ENCODE measurements around the gene RALGDS. TPM values are rescaled to one million over a fixed set of nuclear protein-coding genes. Genes with fewer than 3 reads are reported as not detected.
"Not testable (repeated sequence)": the region's sequence is repeated elsewhere in the genome, so short reads cannot be mapped to it uniquely, and the experiment has no call there.

RALGDS gene
- total RNA-seq, 1 donor from 2014 or later: 33.7 TPM

DNA sequence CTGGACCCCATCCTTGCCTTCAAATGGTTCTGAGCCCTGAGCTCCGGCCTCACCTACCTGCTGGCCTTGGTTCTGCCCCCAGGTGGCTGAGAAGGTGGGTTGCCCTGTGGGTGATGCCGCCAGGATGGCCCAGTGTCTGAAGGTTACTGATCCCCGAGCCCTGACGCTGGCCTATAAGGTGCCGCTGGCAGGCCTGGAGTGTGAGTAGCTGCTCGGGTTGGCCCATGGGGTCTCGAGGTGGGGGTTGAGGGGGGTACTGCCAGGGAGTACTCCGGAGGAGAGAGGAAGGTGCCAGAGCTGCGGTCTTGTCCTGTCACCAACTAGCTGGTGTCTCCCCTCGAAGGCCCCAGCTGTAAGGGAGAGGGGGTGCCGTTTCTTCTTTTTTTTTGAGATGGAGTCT, 54.0 kb downstream of the RALGDS start:
- intact Hi-C loops (cut with DNase I): no loop called here
- DNase-seq (ENCODE audit: missing footprints): no peak
- no peak for ATAC-seq

DNA sequence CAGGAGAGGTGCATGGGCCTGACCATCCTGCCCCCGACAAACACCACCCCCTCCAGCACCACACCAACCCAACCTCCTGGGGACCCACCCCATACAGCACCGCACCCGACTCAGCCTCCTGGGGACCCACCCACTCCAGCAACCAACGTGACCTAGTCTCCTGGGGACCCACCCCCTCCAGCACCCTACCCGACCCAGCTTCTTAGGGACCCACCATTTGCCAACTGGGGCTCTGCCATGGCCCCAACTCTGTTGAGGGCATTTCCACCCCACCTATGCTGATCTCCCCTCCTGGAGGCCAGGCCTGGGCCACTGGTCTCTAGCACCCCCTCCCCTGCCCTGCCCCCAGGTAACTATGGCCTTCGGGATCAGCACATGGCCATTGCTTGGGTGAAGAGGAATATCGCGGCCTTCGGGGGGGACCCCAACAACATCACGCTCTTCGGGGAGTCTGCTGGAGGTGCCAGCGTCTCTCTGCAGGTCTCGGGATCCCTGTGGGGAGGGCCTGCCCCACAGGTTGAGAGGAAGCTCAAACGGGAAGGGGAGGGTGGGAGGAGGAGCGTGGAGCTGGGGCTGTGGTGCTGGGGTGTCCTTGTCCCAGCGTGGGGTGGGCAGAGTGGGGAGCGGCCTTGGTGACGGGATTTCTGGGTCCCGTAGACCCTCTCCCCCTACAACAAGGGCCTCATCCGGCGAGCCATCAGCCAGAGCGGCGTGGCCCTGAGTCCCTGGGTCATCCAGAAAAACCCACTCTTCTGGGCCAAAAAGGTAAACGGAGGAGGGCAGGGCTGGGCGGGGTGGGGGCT, 54.7 kb downstream of the RALGDS start:
- no peak for DNase-seq (ENCODE audit: missing footprints)
- ATAC-seq: no peak
- intact Hi-C loops (cut with DNase I): no loop called here

DNA sequence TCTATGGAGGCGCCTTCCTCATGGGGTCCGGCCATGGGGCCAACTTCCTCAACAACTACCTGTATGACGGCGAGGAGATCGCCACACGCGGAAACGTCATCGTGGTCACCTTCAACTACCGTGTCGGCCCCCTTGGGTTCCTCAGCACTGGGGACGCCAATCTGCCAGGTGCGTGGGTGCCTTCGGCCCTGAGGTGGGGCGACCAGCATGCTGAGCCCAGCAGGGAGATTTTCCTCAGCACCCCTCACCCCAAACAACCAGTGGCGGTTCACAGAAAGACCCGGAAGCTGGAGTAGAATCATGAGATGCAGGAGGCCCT, 56.0 kb downstream of the RALGDS start:
- DNase-seq (ENCODE audit: missing footprints) (no peak), ATAC-seq (no peak)
- intact Hi-C loops (cut with DNase I): no loop called here

DNA sequence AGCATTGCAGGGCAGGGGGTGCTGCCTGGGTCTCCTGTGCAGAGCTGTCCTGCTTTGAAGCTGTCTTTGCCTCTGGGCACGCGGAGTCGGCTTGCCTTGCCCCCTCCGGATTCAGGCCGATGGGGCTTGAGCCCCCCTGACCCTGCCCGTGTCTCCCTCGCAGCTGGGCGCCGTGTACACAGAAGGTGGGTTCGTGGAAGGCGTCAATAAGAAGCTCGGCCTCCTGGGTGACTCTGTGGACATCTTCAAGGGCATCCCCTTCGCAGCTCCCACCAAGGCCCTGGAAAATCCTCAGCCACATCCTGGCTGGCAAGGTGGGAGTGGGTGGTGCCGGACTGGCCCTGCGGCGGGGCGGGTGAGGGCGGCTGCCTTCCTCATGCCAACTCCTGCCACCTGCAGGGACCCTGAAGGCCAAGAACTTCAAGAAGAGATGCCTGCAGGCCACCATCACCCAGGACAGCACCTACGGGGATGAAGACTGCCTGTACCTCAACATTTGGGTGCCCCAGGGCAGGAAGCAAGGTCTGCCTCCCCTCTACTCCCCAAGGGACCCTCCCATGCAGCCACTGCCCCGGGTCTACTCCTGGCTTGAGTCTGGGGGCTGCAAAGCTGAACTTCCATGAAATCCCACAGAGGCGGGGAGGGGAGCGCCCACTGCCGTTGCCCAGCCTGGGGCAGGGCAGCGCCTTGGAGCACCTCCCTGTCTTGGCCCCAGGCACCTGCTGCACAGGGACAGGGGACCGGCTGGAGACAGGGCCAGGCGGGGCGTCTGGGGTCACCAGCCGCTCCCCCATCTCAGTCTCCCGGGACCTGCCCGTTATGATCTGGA, 56.6 kb downstream of the RALGDS start:
- ATAC-seq: no peak
- intact Hi-C loops (cut with DNase I): no loop called here
- no peak for DNase-seq (ENCODE audit: missing footprints)

DNA sequence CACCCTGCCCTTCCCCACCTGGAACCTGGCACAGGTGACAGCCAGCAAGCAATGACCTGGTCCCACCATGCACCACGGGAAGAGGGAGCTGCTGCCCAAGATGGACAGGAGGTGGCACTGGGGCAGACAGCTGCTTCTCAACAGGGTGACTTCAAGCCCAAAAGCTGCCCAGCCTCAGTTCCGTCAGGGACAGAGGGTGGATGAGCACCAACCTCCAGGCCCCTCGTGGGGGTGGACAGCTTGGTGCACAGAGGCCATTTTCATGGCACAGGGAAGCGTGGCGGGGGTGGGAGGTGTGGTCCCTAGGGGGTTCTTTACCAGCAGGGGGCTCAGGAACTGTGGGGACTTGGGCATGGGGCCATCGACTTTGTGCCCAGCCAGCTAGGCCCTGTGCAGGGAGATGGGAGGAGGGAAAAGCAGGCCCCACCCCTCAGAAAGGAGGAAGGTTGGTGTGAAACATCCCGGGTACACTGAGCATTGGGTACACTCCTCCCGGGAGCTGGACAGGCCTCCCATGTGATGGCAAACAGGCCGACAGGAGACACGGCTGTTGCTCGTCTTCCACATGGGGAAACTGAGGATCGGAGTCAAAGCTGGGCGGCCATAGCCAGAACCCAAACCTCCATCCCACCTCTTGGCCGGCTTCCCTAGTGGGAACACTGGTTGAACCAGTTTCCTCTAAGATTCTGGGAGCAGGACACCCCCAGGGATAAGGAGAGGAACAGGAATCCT, 57.4 kb downstream of the RALGDS start:
- no peak for DNase-seq (ENCODE audit: missing footprints)
- no peak for ATAC-seq
- intact Hi-C loops (cut with DNase I): no loop called here

DNA sequence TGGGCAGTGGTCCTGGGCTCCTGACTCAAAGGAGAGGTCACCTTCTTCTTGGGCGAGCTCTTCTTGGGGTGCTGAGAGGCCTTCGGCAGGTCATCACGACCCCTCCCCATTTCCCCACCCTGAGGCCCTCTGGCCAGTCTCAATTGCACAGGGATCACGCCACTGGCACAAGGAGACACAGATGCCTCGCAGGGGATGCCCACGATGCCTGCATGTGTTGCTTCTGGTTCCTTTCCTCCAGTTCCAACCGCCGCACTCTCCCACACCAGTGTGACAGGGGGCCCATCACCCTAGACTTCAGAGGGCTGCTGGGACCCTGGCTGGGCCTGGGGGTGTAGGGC, 57.9 kb downstream of the RALGDS start:
- intact Hi-C loops (cut with DNase I): no loop called here
- DNase-seq (ENCODE audit: missing footprints) (no peak), ATAC-seq (no peak)

DNA sequence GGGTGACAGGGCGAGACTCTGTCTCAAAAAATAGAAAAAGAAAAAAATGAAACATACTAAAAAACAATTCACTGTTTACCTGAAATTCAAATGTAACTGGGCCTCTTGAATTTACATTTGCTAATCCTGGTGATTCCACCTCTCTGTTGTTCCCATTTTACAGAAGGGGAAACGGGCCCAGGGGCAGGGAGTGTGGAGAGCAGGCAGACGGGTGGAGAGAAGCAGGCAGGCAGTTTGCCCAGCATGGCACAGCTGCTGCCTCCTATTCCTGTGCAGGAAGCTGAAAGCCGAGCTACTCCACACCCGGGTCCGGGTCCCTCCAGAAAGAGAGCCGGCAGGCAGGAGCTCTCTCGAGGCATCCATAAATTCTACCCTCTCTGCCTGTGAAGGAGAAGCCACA, 58.5 kb downstream of the RALGDS start:
- DNase-seq (ENCODE audit: missing footprints); ATAC-seq; intact Hi-C loops (cut with DNase I): not testable (repeated sequence)

DNA sequence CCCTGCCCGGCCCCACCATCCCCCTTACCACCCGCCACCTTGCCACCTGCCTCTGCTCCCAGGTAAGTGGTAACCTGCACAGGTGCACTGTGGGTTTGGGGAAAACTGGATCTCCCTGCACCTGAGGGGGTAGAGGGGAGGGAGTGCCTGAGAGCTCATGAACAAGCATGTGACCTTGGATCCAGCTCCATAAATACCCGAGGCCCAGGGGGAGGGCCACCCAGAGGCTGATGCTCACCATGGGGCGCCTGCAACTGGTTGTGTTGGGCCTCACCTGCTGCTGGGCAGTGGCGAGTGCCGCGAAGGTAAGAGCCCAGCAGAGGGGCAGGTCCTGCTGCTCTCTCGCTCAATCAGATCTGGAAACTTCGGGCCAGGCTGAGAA, 59.3 kb downstream of the RALGDS start, which contains the start of gene CEL:
TSS of gene CEL (plus strand) at position 218 of the 382 bp plus-strand sequence. CDS start at position 240, 22 bp downstream.
- ATAC-seq; DNase-seq (ENCODE audit: missing footprints); intact Hi-C loops (cut with DNase I): not testable (repeated sequence)

DNA sequence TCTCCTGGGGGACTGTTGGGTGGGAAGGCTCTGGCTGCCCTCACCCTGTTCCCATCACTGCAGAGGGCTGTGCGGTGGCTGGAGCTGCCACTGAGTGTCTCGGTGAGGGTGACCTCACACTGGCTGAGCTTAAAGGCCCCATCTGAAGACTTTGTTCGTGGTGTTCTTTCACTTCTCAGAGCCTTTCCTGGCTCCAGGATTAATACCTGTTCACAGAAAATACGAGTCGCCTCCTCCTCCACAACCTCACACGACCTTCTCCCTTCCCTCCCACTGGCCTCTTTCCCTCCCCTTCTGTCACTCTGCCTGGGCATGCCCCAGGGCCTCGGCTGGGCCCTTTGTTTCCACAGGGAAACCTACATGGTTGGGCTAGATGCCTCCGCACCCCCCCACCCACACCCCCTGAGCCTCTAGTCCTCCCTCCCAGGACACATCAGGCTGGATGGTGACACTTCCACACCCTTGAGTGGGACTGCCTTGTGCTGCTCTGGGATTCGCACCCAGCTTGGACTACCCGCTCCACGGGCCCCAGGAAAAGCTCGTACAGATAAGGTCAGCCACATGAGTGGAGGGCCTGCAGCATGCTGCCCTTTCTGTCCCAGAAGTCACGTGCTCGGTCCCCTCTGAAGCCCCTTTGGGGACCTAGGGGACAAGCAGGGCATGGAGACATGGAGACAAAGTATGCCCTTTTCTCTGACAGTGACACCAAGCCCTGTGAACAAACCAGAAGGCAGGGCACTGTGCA, 59.8 kb downstream of the RALGDS start:
- intact Hi-C loops (cut with DNase I); DNase-seq (ENCODE audit: missing footprints): not testable (repeated sequence)
- ATAC-seq: peak; percentile 51

DNA sequence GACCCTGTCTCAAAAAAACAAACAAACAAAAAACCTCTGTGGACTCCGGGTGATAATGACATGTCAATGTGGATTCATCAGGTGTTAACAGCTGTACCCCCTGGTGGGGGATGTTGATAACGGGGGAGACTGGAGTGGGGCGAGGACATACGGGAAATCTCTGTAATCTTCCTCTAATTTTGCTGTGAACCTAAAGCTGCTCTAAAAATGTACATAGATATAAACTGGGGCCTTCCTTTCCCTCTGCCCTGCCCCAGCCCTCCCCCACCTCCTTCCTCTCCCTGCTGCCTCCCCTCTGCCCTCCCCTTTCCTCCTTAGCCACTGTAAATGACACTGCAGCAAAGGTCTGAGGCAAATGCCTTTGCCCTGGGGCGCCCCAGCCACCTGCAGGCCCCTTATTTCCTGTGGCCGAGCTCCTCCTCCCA, 60.6 kb downstream of the RALGDS start:
- DNase-seq (ENCODE audit: missing footprints) (no peak), ATAC-seq (no peak)
- intact Hi-C loops (cut with DNase I): no loop called here

DNA sequence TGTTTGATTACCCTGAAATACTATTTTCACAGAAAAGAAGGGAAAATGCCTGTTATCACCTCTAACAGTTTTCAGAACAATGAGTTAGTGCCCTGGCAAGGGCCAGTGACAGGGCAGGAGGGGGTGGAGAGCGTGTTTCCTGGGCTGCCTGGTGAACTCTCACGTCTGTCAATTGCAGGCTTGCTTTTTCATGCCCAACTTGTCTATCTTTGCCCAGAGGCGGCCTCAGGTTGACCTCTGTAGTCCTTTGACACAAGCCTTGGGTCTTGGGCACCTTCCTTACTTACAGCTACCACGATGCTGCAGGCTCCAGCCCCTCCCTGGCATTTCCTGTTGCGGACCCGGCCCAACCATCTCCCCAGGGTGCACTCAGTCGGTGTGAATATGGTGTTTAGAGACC, 61.4 kb downstream of the RALGDS start:
- intact Hi-C loops (cut with DNase I): no loop called here
- DNase-seq (ENCODE audit: missing footprints): no peak
- no peak for ATAC-seq

DNA sequence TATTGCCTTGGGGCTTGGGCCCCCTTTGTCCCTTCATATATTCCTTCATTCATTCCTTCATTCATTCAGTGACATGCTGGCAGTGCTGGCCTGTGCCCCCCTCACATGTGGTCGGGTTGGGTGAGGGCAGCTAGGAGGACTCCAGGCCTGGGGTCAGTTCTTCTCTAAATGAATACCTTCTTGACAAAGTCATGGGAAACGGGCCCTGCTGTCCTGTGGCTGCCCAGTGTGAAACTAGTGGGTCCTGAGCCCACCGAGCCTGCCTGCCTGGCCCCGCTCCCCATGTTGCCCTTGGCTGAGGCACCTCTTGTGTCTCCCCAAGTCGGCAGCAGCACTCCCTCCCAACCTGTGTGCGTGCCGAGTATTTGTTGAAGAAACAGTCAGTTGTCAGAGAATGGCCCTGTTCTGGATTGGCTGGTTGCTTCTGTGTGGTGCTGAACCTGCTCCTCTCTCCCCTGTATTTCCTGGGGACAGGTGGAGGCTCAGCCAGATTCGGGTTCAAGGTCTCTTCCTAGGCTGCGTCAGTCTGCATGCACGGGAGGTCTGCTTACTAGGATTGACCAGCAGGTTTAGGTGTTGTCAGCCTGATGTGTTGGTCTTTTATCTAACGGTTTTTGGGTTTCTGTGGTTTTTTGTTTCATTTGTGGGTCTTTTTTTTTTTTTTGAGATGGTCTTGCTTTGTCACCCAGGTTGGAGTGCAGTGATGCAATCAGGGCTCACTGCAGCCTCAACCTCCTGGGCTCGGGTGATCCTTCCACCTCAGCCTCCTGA, 62.3 kb downstream of the RALGDS start:
- no peak for ATAC-seq
- DNase-seq (ENCODE audit: missing footprints): no peak
- intact Hi-C loops (cut with DNase I): no loop called here

DNA sequence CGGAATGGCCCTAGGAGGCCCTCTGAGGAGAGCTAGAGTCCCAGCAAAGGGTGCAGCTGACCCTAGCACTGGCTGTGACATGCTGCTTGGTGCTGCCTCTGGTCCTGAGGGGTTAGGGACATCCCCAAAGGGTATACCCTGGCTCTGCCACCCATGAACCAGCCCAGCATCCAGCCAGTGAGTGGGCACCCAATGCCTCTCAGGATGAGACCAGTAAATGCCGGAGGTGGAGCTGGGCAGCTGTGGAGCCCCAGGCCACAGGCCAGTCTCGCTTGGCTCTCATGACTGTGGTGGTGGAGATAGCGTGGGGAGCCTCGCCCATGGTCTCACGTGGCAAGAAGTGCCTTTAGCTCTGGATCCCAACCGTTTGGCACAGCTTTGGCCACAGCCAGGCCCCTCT, 63.0 kb downstream of the RALGDS start:
- no peak for DNase-seq (ENCODE audit: missing footprints)
- intact Hi-C loops (cut with DNase I): no loop called here
- ATAC-seq: no peak

DNA sequence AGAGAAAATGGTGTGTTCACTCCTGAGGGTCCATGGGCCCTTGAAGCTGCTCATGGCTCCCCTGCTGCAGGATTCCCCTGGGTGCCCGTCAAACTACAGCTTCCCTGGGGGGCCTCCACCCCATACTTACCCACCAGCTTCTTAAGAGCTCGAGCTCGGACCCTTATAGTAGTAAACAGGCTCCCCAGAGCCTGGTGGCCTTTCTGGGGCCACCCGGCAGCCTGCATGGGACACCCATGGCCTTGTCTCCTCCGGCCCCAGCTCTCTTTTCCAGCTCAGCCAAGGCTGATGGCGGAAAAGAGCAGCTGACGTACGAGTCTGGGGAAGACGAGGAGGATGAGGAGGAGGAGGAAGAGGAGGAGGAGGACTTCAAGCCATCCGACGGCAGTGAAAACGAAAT, 63.5 kb downstream of the RALGDS start:
- DNase-seq (ENCODE audit: missing footprints) (no peak), ATAC-seq (no peak)
- intact Hi-C loops (cut with DNase I): no loop called here

DNA sequence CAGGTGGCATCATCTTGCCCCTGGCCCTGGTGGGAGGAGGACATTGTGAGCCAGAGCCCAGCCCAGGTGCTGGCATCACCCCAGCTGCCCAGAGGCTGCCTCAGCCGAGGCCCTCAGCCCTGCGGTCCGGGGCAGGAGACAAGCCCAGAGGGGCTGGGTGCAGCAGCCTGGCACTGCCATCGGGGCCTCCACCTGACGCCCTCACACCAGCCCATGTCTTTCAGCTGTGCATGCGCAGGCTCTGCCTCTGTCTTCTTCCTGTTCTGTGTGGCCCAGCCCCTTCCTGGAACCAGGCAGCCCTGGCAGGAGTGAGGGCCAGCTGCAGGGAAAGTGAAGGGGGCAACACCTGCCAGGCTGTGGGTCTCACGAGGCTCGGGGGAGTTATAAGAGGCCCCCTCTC, 64.0 kb downstream of the RALGDS start:
- intact Hi-C loops (cut with DNase I): no loop called here
- DNase-seq (ENCODE audit: missing footprints): no peak
- no peak for ATAC-seq

DNA sequence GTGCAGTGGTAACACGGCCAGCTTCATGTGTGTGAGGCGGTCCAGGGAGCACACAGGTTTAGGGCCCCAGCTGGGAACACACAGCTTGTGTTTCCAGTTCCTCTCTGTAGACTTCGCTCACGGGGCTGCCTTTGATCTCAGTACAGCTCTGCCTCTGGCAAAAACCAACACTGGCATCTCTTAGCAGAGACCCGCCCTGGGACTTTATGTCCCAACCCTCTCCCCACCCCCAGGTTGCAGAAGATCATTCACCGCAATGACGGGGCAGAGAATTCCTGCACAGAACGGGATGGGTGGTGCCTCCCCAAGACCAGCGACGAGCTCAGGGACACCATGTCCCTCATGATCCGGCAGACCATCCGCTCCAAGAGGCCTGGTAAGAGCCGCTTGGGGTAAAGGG, 64.5 kb downstream of the RALGDS start:
- ATAC-seq (no peak), DNase-seq (ENCODE audit: missing footprints) (no peak)
- intact Hi-C loops (cut with DNase I): no loop called here

DNA sequence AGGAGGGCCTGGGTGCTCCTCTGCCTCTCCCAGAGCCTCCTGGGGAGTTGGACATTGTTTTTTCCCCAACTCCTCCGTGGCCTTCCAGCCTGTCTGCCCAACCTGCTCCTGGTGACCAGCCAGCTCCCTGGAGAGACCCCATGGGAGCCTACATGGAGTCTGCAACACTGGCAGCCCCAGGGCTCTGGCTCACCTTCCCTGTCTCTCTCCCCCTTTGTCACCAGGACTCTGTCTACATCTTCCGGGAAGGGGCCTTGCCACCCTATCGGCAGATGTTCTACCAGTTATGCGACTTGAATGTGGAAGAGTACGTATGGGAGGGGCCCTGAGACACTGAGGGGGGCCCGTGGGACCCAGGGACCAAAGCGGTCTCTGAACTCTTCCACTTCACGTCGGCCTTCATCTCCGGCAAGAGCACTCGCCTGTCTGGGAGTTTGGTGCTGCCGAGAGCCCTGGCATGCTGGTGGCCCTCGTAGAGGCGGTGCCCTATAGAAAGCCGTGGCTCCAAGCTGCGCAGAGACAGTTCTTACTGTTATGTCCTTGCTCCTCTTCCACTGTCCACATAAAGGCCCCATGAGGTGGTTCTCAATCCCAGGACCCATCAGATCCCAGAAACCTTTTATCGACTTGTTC, 65.1 kb downstream of the RALGDS start:
- DNase-seq (ENCODE audit: missing footprints): no peak
- ATAC-seq: no peak
- intact Hi-C loops (cut with DNase I): loop anchor here (2.0 kb wide), 1 partner anchor 85 kb away; no protein-coding TSS in a partner anchor

DNA sequence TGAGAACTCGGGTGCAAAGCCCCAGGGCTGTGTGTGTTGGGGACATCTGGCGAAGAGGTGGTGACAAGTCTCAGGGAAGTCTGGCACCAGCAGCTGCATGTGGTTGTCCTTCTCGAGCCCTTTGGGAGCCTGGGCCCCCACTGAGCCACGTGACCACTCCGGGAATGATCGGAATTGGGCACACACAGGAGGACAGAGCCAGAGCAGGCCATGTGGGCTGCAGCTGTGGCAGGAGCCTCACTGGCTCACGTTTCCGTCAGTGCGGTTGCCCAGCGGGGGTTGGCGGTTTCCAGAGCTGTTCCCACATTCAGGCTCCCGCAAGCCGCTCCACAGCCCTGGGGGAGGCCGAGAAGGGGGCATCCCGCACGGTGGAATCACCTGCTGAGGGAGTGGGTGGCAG, 66.1 kb downstream of the RALGDS start:
- intact Hi-C loops (cut with DNase I): loop anchor here (2.0 kb wide), 1 partner anchor 86 kb away; no protein-coding TSS in a partner anchor
- peak; percentile 90 for ATAC-seq
- peak; percentile 86 for DNase-seq (ENCODE audit: missing footprints)
